SK-N-SH (cell line): ENCODE data around the gene HASPIN. TPM values are rescaled to one million over a fixed set of nuclear protein-coding genes. Genes with fewer than 3 reads are reported as not detected.

Source experiments
- CTCF ChIA-PET: fragments of 300-600, 350-600 bp; formaldehyde crosslinking; extraction: SDS; loops from one replicate; lab custom pipeline; 2021; lab: Yijun Ruan, JAX
- POLR2A ChIA-PET: fragments of 350-600 bp; sonication (Branson Sonifier 250); formaldehyde crosslinking; extraction: SDS; loops from one replicate; lab custom pipeline; 2020; ENCODE audit warnings: antibody characterized with exemption, inconsistent platforms; lab: Yijun Ruan, JAX
- DNase-seq: peaks from one replicate; pipeline ENCODE4 v3.0.0; 2012
- H2AFZ ChIP-seq: fragments of 200-600 bp; sonication (generic); 2 replicates; pipeline ENCODE4 v1.8.1; 2016; ENCODE audit warnings: antibody characterized with exemption, mild to moderate bottlenecking, low read depth
- H3F3A ChIP-seq: fragments of 200-600 bp; sonication (generic); replicated peaks from 2 replicates; pipeline ENCODE3; 2016; ENCODE audit warnings: antibody characterized with exemption, mild to moderate bottlenecking; ENCODE audit not compliant: insufficient read depth
- H3K27ac ChIP-seq, 2 experiments: fragments of 200-500 bp in 1 of 2; fragments of 200-600 bp in 1 of 2; sonication (Bioruptor generic) in 1 of 2; sonication (generic), shearing (Covaris generic) in 1 of 2; 2 replicates each; pipeline versions ENCODE4 v1.5.1 to v1.6.1; 2014 to 2016; ENCODE audit warnings: low read depth in 2 of 2, inconsistent platforms in 1 of 2, low read length in 1 of 2, mild to moderate bottlenecking in 1 of 2, mixed read lengths in 1 of 2
- H3K27me3 ChIP-seq: fragments of 200-600 bp; sonication (generic), shearing (Covaris generic); 2 replicates; pipeline ENCODE4 v1.6.1; 2016; ENCODE audit warnings: mixed run types; ENCODE audit not compliant: insufficient read depth
- H3K36me3 ChIP-seq, 2 experiments: fragments of 200-500 bp in 1 of 2; fragments of 200-600 bp in 1 of 2; sonication (Bioruptor generic) in 1 of 2; sonication (generic) in 1 of 2; replicated peaks in 1 of 2; 2 replicates each; pipeline versions ENCODE3 to v1.5.1; 2014 to 2016; ENCODE audit warnings: low read length in 1 of 2, mild to moderate bottlenecking in 1 of 2; ENCODE audit not compliant: insufficient read depth in 2 of 2, control insufficient read depth in 1 of 2
- H3K4me1 ChIP-seq, 2 experiments: fragments of 200-500 bp in 1 of 2; fragments of 200-600 bp in 1 of 2; sonication (Bioruptor generic) in 1 of 2; sonication (generic), shearing (Covaris generic) in 1 of 2; 2 replicates each; pipeline versions ENCODE4 v1.5.1 to v1.6.1; 2014 to 2016; ENCODE audit warnings: low read depth in 1 of 2, low read length in 1 of 2, mixed run types in 1 of 2; ENCODE audit not compliant: insufficient read depth in 2 of 2, control insufficient read depth in 1 of 2
- H3K4me2 ChIP-seq: fragments of 200-600 bp; sonication (generic), shearing (Covaris generic); 2 replicates; pipeline ENCODE4 v1.6.1; 2017; ENCODE audit warnings: mixed run types
- H3K4me3 ChIP-seq, 2 experiments: fragments of 200-500 bp in 1 of 2; fragments of 200-600 bp in 1 of 2; sonication (Bioruptor generic) in 1 of 2; sonication (generic), shearing (Covaris generic) in 1 of 2; 2 replicates each; pipeline versions ENCODE4 v1.5.1 to v1.8.1; 2014 to 2016; ENCODE audit warnings: low read depth in 2 of 2, inconsistent platforms in 1 of 2, low read length in 1 of 2, mild to moderate bottlenecking in 1 of 2, mixed read lengths in 1 of 2, moderate library complexity in 1 of 2
- H3K79me2 ChIP-seq: fragments of 200-600 bp; sonication (generic); 2 replicates; pipeline ENCODE4 v1.8.1; 2017; ENCODE audit warnings: mild to moderate bottlenecking; ENCODE audit not compliant: insufficient read depth
- H3K9ac ChIP-seq: fragments of 200-600 bp; sonication (generic); 2 replicates; pipeline ENCODE4 v1.6.1; 2017; ENCODE audit warnings: mixed run types
- H3K9me2 ChIP-seq: fragments of 200-600 bp; sonication (generic); 2 replicates; pipeline ENCODE4 v1.6.1; 2017; ENCODE audit warnings: mixed run types
- H3K9me3 ChIP-seq: fragments of 200-600 bp; sonication (generic); 2 replicates; pipeline ENCODE4 v1.6.1; 2017; ENCODE audit warnings: mixed run types, mild to moderate bottlenecking, moderate library complexity
- H4K20me1 ChIP-seq: fragments of 200-600 bp; sonication (generic); 2 replicates; pipeline ENCODE4 v1.6.1; 2017; ENCODE audit warnings: mild to moderate bottlenecking, mixed run types; ENCODE audit not compliant: insufficient read depth
- CHD2 ChIP-seq: fragments of 150-350 bp; IDR thresholded peaks from 2 replicates; pipeline ENCODE4 v1.6.1; 2018; ENCODE audit warnings: low read length; ENCODE audit not compliant: partially characterized antibody
- ELF1 ChIP-seq: IDR thresholded peaks from 2 replicates; pipeline ENCODE4 v1.4.0; 2012
- EZH2phosphoT487 ChIP-seq: fragments of 200-600 bp; sonication (generic); IDR thresholded peaks from 2 replicates; pipeline ENCODE4 v1.6.1; 2017; ENCODE audit warnings: low read depth, mixed run types, mild to moderate bottlenecking, antibody characterized with exemption, moderate library complexity, borderline replicate concordance
- GATA2 ChIP-seq: sonication (generic); formaldehyde crosslinking; IDR thresholded peaks from 2 replicates; pipeline ENCODE4 v1.5.0; 2020; ENCODE audit warnings: mild to moderate bottlenecking, missing genetic modification reagents
- MAX ChIP-seq: IDR thresholded peaks from 2 replicates; pipeline ENCODE4 v1.4.0; 2012; ENCODE audit warnings: low read depth
- MXI1 ChIP-seq: IDR thresholded peaks from 2 replicates; pipeline ENCODE4 v1.6.1; 2012; ENCODE audit warnings: mild to moderate bottlenecking, low read depth, low read length, improper control_type of control experiment
- NRF1 ChIP-seq: IDR thresholded peaks from 2 replicates; pipeline ENCODE4 v1.6.1; 2012; ENCODE audit warnings: low read depth, mild to moderate bottlenecking, low read length
- RCOR1 ChIP-seq: fragments of 150-350 bp; IDR thresholded peaks from 2 replicates; pipeline ENCODE4 v1.6.1; 2017; ENCODE audit warnings: antibody characterized with exemption, low read length
- RFX5 ChIP-seq: IDR thresholded peaks from 2 replicates; pipeline ENCODE4 v1.6.1; 2012; ENCODE audit warnings: mild to moderate bottlenecking, improper control_type of control experiment, low read length
- RXRA ChIP-seq: IDR thresholded peaks from 2 replicates; pipeline ENCODE4 v1.4.0; 2012; ENCODE audit warnings: low read depth, mild to moderate bottlenecking, borderline replicate concordance
- SMC3 ChIP-seq: IDR thresholded peaks from 2 replicates; pipeline ENCODE4 v1.6.1; 2012; ENCODE audit warnings: low read depth, low read length, improper control_type of control experiment
- TAF1 ChIP-seq: IDR thresholded peaks from 2 replicates; pipeline ENCODE4 v1.6.1; 2012; ENCODE audit warnings: low read depth, mild to moderate bottlenecking, low read length, moderate library complexity, borderline replicate concordance
- TCF12 ChIP-seq: IDR thresholded peaks from 2 replicates; pipeline ENCODE4 v1.4.0; 2012
- USF1 ChIP-seq: IDR thresholded peaks from 2 replicates; pipeline ENCODE4 v1.4.0; 2012; ENCODE audit warnings: low read depth, borderline replicate concordance
- WGBS: methylation state at CpG from one replicate; pipeline ENCODE4 v1.1.6; 2017; ENCODE audit warnings: low lambda C conversion rate; 5-methylcytosine and 5-hydroxymethylcytosine counted together
- polyA plus RNA-seq, 3 experiments: library from polyadenylated mRNA; depleted of rRNA; stranded (reverse); fragments of >200 nt; gene quantifications; 2 replicates each; pipeline ENCODE4 v1.2.3, GENCODE V29; 2012
- TF ChIP-seq, protein P1 (sequence below): fragments of 150-350 bp; IDR thresholded peaks from 2 replicates; pipeline ENCODE4 v1.6.1; 2016; ENCODE audit warnings: mild to moderate bottlenecking, low read depth, low read length
- TF ChIP-seq, protein P2 (sequence below): IDR thresholded peaks from 2 replicates; pipeline ENCODE4 v1.6.1; 2012; ENCODE audit warnings: mild to moderate bottlenecking, low read depth, low read length, moderate library complexity

HASPIN gene
- polyA plus RNA-seq, 1 of the 3 experiments (the other 2 are of a cell fraction) = 1.4 TPM

DNA sequence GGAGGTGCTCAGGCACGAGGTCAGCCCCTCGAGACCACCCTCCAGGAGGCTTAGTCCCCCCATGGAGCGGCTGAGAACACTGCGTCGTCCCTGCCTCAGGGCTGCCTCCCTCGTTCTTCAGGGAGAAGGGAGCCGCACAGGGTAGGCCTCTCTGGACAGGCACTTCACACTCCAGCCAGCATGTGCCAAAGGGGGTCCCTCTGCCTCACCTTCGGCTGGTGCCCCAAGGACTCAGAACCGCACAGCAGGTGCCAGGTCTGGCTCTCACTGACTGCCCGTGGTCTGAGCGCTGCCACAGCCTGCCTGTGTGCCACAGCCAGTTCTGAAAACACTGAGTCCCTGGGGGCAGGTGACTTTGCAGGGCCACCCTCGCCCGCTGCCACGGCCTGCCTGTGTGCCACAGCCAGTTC, 34.8 kb upstream of the HASPIN start:
- Histone ChIP-seq H3F3A (no peaks in the 10 kb centered on the region), H3K27ac (no peak overlapping the region), H2AFZ (no peak overlapping the region), H3K9me2 (no peaks in the 10 kb centered on the region), H4K20me1 (no peaks in the 10 kb centered on the region), H3K4me2 (no peak overlapping the region), H3K9me3 (no peaks in the 10 kb centered on the region), H3K36me3 (no peaks in the 10 kb centered on the region), H3K4me3 (no peak overlapping the region), H3K79me2 (no peaks in the 10 kb centered on the region), H3K27me3 (no peaks in the 10 kb centered on the region), H3K9ac (no peak overlapping the region), H3K4me1 (no peaks in the 10 kb centered on the region)
- TF ChIP-seq ELF1 = no peak
- TF ChIP-seq MXI1 = no peak
- TF ChIP-seq TAF1 = no peak
- TF ChIP-seq EZH2phosphoT487 = no peak
- no peak for TF ChIP-seq MAX
- TF ChIP-seq RCOR1 = no peak
- TF ChIP-seq CHD2 = no peak
- TF ChIP-seq RFX5 = no peak
- TF ChIP-seq SMC3 = no peak
- no peak for TF ChIP-seq USF1
- TF ChIP-seq GATA2 (CRISPR knock-in tag) = no peak
- TF ChIP-seq RXRA = no peak
- TF ChIP-seq, protein P1, sequence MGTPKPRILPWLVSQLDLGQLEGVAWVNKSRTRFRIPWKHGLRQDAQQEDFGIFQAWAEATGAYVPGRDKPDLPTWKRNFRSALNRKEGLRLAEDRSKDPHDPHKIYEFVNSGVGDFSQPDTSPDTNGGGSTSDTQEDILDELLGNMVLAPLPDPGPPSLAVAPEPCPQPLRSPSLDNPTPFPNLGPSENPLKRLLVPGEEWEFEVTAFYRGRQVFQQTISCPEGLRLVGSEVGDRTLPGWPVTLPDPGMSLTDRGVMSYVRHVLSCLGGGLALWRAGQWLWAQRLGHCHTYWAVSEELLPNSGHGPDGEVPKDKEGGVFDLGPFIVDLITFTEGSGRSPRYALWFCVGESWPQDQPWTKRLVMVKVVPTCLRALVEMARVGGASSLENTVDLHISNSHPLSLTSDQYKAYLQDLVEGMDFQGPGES = no peak
- no peak for TF ChIP-seq NRF1
- no peak for TF ChIP-seq TCF12
- TF ChIP-seq, protein P2, sequence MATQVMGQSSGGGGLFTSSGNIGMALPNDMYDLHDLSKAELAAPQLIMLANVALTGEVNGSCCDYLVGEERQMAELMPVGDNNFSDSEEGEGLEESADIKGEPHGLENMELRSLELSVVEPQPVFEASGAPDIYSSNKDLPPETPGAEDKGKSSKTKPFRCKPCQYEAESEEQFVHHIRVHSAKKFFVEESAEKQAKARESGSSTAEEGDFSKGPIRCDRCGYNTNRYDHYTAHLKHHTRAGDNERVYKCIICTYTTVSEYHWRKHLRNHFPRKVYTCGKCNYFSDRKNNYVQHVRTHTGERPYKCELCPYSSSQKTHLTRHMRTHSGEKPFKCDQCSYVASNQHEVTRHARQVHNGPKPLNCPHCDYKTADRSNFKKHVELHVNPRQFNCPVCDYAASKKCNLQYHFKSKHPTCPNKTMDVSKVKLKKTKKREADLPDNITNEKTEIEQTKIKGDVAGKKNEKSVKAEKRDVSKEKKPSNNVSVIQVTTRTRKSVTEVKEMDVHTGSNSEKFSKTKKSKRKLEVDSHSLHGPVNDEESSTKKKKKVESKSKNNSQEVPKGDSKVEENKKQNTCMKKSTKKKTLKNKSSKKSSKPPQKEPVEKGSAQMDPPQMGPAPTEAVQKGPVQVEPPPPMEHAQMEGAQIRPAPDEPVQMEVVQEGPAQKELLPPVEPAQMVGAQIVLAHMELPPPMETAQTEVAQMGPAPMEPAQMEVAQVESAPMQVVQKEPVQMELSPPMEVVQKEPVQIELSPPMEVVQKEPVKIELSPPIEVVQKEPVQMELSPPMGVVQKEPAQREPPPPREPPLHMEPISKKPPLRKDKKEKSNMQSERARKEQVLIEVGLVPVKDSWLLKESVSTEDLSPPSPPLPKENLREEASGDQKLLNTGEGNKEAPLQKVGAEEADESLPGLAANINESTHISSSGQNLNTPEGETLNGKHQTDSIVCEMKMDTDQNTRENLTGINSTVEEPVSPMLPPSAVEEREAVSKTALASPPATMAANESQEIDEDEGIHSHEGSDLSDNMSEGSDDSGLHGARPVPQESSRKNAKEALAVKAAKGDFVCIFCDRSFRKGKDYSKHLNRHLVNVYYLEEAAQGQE = no peak
- WGBS = 87% methylated on average over 7 of the region's 14 CpGs
- DNase-seq = no peak
- POLR2A ChIA-PET = no interaction called here
- CTCF ChIA-PET = no interaction called here
